NT2/D1 (cell line): ENCODE data around the gene SLX4.

Experiments
- YY1 ChIP-seq: IDR thresholded peaks from 2 replicates; pipeline ENCODE4 v1.6.1; 2011; ENCODE audit not compliant: insufficient read length, insufficient read depth
- ZNF274 ChIP-seq: IDR thresholded peaks from 2 replicates; pipeline ENCODE4 v1.6.1; 2011; ENCODE audit warnings: mild to moderate bottlenecking, low read depth, low read length

DNA sequence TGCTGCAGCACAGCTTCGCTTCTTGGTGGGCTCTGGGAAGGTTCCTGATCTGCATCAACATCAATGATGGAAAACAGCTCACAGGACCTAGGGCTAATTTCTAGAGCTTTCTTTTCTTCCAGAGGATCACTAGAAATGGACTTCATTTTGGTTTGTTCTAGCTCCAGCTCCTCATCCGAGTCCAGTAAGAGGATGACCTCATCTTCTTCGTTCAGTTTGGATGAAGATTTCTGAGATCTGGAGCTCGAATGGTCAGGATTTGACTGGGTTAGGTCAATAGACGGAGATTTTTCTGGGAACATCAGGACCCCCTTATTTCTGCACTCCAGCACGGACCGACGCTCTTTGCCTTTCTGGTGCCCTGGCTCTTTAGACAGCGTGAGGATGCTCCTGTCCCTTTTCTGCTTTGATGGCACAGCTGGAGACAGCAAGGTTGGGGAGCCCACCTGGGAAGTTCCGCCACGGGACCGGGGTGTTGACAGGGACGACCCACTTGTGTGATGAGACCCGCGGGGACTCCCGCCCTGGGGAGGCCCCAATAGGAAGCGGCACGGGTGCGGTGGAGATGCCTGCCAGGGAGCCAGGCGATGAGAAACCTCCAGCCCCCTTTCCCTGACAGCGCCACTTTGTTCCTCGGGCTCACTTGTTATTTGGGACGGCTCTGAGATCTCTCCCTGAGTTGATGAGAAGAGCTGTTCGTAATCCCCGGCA lies 21.3 kb downstream of the SLX4 start:
- TF ChIP-seq YY1 (no peak), ZNF274 (no peak)
